Activated naive CD4-positive, alpha-beta T cell treated with anti-CD3 and anti-CD28 coated beads, Interleukin-2, amount 50 U/mL, for 72 hours (primary cell): ENCODE measurements around the gene TWIST2. TPM values are rescaled to one million over a fixed set of nuclear protein-coding genes. Genes with fewer than 3 reads are reported as not detected.

Source experiments
- ATAC-seq, 2 donors: fragments of 150-1000 bp; cut with Tn5 transposase; 2 replicates each; pipeline ENCODE4 v1.10.0; 2021; ENCODE audit warnings: mild to moderate bottlenecking in 2 of 2, moderate library complexity in 2 of 2
- DNase-seq, 2 donors: peaks; one replicate each; pipeline ENCODE4 v3.0.0; 2021 to 2022; ENCODE audit warnings: low spot score in 2 of 2
- H3K27ac Mint-ChIP-seq, 2 donors: one replicate each; pipeline ENCODE4 v1.8.0; 2022; ENCODE audit warnings: mild to moderate bottlenecking in 2 of 2, mixed read lengths in 2 of 2
- H3K36me3 Mint-ChIP-seq, 2 donors: one replicate each; pipeline ENCODE4 v1.8.0; 2022; ENCODE audit warnings: mixed read lengths in 2 of 2
- H3K9me3 Mint-ChIP-seq, 2 donors: one replicate each; pipeline ENCODE4 v1.8.0; 2022; ENCODE audit warnings: mixed read lengths in 2 of 2
- total RNA-seq, 2 donors: library from RNA; stranded (reverse); gene quantifications; one replicate each; pipeline ENCODE4 v1.2.3, GENCODE V29; 2022

The TWIST2 gene
- total RNA-seq, 2 donors from 2014 or later: not detected

GRCh38 chr2:238863749-238864206 lies 15.9 kb downstream of the TWIST2 start:
- Mint-ChIP-seq H3K9me3 (no peaks in the 10 kb centered on the region), H3K36me3 (no peaks in the 10 kb centered on the region), H3K27ac (no peak overlapping the region)
- ATAC-seq (no peak), DNase-seq (no peak)

- peak; percentile 94 to 98 for ATAC-seq
These were observed 16.5 kb downstream of the TWIST2 start for GRCh38 chr2:238864207-238865014.

GRCh38 chr2:238865015-238865719 lies 17.3 kb downstream of the TWIST2 start:
- Mint-ChIP-seq H3K36me3 (no peaks in the 10 kb centered on the region), H3K27ac (no peak overlapping the region), H3K9me3 (peaks cover 0 to 4% of the 10 kb centered on the region in 2 donors)
- DNase-seq (no peak), ATAC-seq (no peak)

More at GRCh38 chr2:238864207-238865014, 16.5 kb downstream of the TWIST2 start:
- Mint-ChIP-seq H3K27ac (no peak overlapping the region), H3K36me3 (no peaks in the 10 kb centered on the region), H3K9me3 (no peaks in the 10 kb centered on the region)
- peak in 1 of 2 donors; percentile 50 for DNase-seq

GRCh38 chr2:238865744-238866355 lies 18.0 kb downstream of the TWIST2 start:
- Mint-ChIP-seq H3K27ac (no peak overlapping the region), H3K9me3 (peaks cover 0 to 4% of the 10 kb centered on the region in 2 donors)
- no peak for ATAC-seq

GRCh38 chr2:238866656-238867277 lies 18.9 kb downstream of the TWIST2 start:
- Mint-ChIP-seq H3K36me3 (no peaks in the 10 kb centered on the region), H3K9me3 (peaks cover 0 to 4% of the 10 kb centered on the region in 2 donors), H3K27ac (no peak overlapping the region)
- ATAC-seq (no peak), DNase-seq (no peak)

More at GRCh38 chr2:238865744-238866355, 18.0 kb downstream of the TWIST2 start:
- DNase-seq: no peak
- no peaks in the 10 kb centered on the region for H3K36me3 Mint-ChIP-seq

DNA sequence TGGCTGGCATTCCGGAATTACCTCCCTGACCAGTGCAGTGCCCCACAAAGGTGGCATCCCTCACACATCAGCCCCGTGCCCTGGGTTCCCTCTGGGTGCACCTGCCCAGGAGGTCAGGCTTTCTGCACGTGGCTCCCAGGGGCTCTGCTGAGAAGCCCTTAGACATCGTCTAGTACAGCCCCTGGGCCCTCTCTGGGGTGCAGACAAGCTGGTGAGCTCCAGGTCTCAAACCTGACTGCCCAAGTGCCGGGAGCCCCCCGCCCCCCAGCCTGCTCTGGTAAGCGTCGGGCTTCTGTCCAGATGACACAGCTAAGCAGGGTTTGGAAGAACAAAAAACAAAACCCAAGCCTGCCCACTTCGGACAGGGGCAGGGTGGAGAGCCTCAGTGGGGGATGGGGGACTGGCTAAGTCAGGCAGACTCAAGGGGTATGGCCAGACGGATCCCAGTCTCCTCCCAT lies 20.2 kb downstream of the TWIST2 start:
- DNase-seq: no peak

DNA sequence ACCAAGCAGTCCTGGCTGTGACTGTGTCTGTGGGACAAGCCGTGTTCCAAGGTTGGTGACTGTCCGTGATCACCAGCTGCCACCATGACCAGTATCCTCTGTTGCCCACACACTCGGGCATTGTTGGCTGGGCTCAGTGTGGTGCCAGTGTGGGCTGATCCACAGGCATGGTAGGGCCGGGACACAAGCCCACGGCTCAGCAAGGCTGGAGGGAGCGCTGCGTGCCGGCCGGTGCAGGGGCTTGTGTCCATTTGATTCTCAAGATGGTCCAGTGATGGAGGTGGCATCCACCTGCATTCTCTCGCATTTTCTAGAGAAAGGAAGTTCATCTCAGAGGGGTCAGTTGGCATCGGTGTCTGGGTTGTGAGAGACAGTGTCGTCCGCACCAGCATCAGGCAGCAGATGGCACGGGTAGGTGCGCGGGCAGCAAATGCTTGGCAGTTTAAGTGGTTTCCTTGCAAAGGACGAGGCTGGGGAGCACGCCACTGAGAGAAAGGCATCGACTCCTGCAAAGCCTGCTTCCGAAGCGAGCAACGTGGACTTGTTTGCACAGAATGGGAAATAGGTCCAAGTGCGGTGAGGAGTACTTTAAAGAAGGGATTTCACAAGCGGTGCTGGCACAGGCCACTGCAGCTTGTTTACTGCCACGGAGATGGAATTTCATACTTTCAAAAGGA lies 20.9 kb downstream of the TWIST2 start:
- H3K27ac Mint-ChIP-seq: no peak overlapping the region
- ATAC-seq (no peak), DNase-seq (no peak)
- H3K36me3 Mint-ChIP-seq: no peaks in the 10 kb centered on the region
- H3K9me3 Mint-ChIP-seq: peaks cover 0 to 4% of the 10 kb centered on the region in 2 donors

More for the DNA sequence above, 20.2 kb downstream of the TWIST2 start:
- no peak for ATAC-seq
- Mint-ChIP-seq H3K36me3 (no peaks in the 10 kb centered on the region), H3K27ac (no peak overlapping the region), H3K9me3 (peaks cover 0 to 4% of the 10 kb centered on the region in 2 donors)

DNA sequence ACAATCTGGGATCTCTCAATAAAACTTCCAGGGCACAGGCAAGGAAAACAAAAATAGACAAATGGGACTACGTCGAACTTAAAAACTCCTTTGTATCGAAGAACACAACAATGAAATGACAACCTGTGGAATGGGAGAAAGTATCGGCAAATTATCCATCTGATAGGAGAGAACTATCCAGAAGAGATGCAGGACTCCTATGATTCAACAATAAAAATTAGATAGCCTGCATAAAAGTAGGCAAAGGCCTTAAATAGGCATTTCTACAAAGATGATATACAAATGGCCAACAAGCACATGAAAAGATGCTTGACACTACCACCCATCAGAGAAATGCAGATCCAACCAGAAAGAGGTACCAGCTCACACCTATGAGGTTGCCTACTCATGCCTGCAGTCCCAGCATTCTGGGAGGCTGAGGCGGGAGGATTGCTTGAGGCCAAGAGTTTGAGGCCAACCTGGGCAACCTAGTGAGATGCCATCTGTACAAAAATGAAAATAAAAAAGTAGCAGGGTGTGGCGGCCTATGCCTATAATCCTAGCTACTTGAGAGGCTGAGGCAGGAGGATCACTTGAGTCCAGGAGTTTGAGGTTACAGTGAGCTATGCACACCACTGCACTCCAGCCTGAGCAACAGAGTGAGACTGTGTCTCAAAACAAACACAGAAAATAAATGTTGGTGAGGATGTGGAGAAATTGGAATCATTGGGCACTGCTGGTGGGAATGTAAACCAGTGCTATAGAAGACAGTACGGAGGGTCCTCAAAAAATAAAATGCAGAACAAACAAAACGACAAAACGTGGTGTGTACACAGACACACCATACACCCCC lies 21.6 kb downstream of the TWIST2 start:
- no peaks in the 10 kb centered on the region for H3K36me3 Mint-ChIP-seq
- peak overlapping the region; percentile 16 to 36 for H3K27ac Mint-ChIP-seq
- no peak for DNase-seq
- peaks cover 0 to 4% of the 10 kb centered on the region in 2 donors for H3K9me3 Mint-ChIP-seq
- ATAC-seq: peak; percentile 31 to 73

DNA sequence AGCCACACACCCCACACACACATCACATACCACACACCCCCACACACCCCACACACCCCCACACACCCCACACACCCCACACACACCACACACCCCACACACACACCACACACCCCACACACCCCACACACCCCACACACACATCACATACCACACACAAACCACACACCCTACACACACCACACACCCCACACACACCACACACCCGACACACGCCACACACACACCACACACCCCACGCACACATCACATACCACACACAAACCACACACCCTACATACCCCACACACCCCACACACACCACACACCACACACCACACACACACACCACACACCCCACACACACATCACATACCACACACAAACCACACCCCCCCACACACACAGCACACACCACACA lies 22.4 kb downstream of the TWIST2 start:
- Mint-ChIP-seq H3K27ac (no peak overlapping the region), H3K9me3 (peaks cover 0 to 4% of the 10 kb centered on the region in 2 donors), H3K36me3 (no peaks in the 10 kb centered on the region)
- ATAC-seq (no peak), DNase-seq (no peak)

DNA sequence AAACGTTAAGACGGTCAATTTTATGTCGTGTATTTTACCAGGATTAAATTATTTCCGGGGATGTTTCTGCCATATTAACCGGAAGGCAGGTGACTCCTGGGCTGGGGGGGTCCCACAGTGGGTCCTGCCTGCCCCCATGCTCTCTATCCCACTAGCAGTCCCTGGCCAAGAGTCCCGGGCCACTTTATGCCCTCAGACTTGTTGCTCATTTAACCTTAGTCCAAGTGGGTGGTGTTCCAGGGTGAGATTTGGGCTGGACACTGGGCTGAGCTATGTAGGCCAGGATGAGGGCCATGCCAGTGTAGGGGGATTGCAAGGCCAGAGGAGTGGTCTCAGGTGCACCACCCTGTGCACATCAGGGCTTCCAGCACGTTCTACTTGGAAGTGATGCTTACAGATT lies 24.1 kb downstream of the TWIST2 start:
- peaks cover 0 to 4% of the 10 kb centered on the region in 2 donors for H3K9me3 Mint-ChIP-seq
- no peak for DNase-seq
- H3K27ac Mint-ChIP-seq: no peak overlapping the region
- H3K36me3 Mint-ChIP-seq: no peaks in the 10 kb centered on the region
- ATAC-seq: no peak

DNA sequence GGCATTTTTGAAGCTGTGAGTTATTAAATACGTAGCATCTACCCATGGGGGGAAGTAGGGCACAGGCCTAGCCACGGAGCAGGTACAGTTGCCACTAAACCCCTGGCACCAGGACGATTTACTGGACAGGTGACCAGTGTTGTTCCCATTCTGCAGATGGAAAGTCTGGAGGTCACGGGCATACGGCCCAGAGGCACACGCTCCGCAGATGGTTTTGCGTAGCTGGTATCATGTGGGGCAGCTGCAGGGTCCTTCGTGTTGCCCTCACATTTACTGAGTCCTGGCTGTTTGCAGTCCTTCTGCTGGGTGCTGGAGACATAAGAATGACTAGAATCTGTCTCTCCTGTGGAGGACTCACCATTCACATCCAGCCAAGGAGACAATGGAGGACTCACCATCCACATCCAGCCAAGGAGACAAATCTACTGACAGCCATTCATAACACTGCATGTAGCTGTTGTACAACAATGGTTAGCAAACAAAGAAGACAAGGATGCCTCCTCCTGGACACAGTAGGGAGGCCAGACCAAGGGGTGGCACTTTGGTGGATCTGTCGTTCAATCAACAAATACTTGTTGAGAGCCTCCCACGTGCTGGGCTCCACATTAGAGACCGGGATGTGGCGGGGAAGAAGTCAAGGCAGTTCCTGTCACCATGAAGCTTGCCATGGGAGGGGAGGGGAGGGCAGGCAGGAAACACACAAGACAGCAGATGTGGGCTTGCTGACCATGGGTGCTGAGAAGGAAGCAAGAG lies 24.9 kb downstream of the TWIST2 start:
- peaks cover 0 to 4% of the 10 kb centered on the region in 2 donors for H3K9me3 Mint-ChIP-seq
- H3K36me3 Mint-ChIP-seq: no peaks in the 10 kb centered on the region
- DNase-seq (no peak), ATAC-seq (no peak)
- no peak overlapping the region for H3K27ac Mint-ChIP-seq

GRCh38 chr2:238873381-238873801 lies 25.5 kb downstream of the TWIST2 start:
- DNase-seq: no peak
- Mint-ChIP-seq H3K27ac (no peak overlapping the region), H3K9me3 (peaks cover 0 to 4% of the 10 kb centered on the region in 2 donors), H3K36me3 (no peaks in the 10 kb centered on the region)
- no peak for ATAC-seq

GRCh38 chr2:238873841-238874240 lies 26.0 kb downstream of the TWIST2 start:
- Mint-ChIP-seq H3K36me3 (no peaks in the 10 kb centered on the region), H3K9me3 (peaks cover 0 to 4% of the 10 kb centered on the region in 2 donors), H3K27ac (no peak overlapping the region)
- DNase-seq (no peak), ATAC-seq (no peak)

DNA sequence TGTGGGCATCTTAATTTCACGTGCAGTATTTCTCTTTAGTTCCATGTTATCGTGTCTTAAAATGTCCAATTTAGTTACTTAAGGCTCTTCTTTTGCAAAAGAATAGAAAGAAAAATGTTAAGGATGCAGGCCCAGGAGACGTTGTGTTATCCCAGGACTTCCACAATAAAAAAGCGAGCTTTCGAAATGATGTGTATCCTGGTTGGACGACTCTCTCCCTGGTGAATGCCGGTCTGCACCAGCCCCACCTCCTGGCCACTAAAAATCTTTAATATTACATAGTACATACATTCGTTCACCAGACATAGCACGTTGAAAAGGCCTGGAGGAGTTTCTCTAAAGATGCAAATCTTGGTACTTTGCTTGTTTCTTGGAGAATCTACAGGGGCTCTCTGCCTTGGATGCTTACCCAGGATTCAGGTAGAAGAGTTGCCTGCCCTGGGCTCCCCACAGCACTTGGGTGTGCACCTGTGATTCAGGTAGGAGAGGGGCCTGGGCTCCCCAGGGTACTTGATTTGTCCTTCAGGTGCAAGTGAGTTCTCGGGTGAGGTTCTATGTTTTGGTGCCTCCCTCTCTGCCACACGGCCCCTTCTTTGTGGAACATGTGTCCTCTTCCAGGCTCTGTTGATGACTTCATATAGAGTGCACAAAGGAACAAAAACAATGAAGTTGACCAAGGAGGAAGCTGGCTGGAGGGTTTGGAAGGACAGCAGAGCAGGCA lies 26.6 kb downstream of the TWIST2 start:
- Mint-ChIP-seq H3K27ac (no peak overlapping the region), H3K9me3 (peaks cover 0 to 4% of the 10 kb centered on the region in 2 donors), H3K36me3 (no peaks in the 10 kb centered on the region)
- DNase-seq (no peak), ATAC-seq (no peak)
